ENCODE data around the gene JAKMIP1.

The JAKMIP1 gene

GRCh38 chr4:6065166-6065565 is 135.2 kb downstream of the JAKMIP1 start:
- no peak for DNase-seq (ENCODE audit: low spot score)

GRCh38 chr4:6064383-6064782 is 136.0 kb downstream of the JAKMIP1 start:
- DNase-seq (ENCODE audit: low spot score), result no peak

GRCh38 chr4:6063684-6064083 is 136.7 kb downstream of the JAKMIP1 start:
- no peak for DNase-seq (ENCODE audit: low spot score)

GRCh38 chr4:6062133-6062532 is 138.2 kb downstream of the JAKMIP1 start:
- DNase-seq (ENCODE audit: low spot score), result no peak

GRCh38 chr4:6059375-6059805 is 141.0 kb downstream of the JAKMIP1 start:
- DNase-seq (ENCODE audit: low spot score), result no peak

- DNase-seq (ENCODE audit: low spot score), result no peak
These were observed 141.6 kb downstream of the JAKMIP1 start for GRCh38 chr4:6058531-6059374.

GRCh38 chr4:6056976-6057766 is 143.2 kb downstream of the JAKMIP1 start:
- DNase-seq (ENCODE audit: low spot score), result no peak

GRCh38 chr4:6055436-6055835 is 144.9 kb downstream of the JAKMIP1 start:
- no peak for DNase-seq (ENCODE audit: low spot score)

- DNase-seq (ENCODE audit: low spot score), result no peak
These were observed 145.3 kb downstream of the JAKMIP1 start for GRCh38 chr4:6055030-6055429.

GRCh38 chr4:6054162-6054922 is 146.0 kb downstream of the JAKMIP1 start:
- DNase-seq (ENCODE audit: low spot score), result no peak

GRCh38 chr4:6052679-6053078 is 147.7 kb downstream of the JAKMIP1 start:
- peak; percentile 11 for DNase-seq (ENCODE audit: low spot score)

GRCh38 chr4:6050551-6050950 is 149.8 kb downstream of the JAKMIP1 start:
- DNase-seq (ENCODE audit: low spot score), result no peak

GRCh38 chr4:6049985-6050384 is 150.4 kb downstream of the JAKMIP1 start:
- DNase-seq (ENCODE audit: low spot score), result no peak

GRCh38 chr4:6049278-6049677 is 151.1 kb downstream of the JAKMIP1 start:
- DNase-seq (ENCODE audit: low spot score), result no peak

- DNase-seq (ENCODE audit: low spot score), result no peak
These were observed 151.8 kb downstream of the JAKMIP1 start for GRCh38 chr4:6048537-6048936.

GRCh38 chr4:6047130-6047673 is 153.1 kb downstream of the JAKMIP1 start:
- no peak for DNase-seq (ENCODE audit: low spot score)

GRCh38 chr4:6046526-6047129 is 153.7 kb downstream of the JAKMIP1 start:
- no peak for DNase-seq (ENCODE audit: low spot score)

- DNase-seq (ENCODE audit: low spot score), result no peak
These were observed 155.5 kb downstream of the JAKMIP1 start for GRCh38 chr4:6044805-6045204.

GRCh38 chr4:6044276-6044675 is 156.1 kb downstream of the JAKMIP1 start:
- DNase-seq (ENCODE audit: low spot score), result no peak

- no peak for DNase-seq (ENCODE audit: low spot score)
These were observed 156.5 kb downstream of the JAKMIP1 start for GRCh38 chr4:6043843-6044242.

- no peak for DNase-seq (ENCODE audit: low spot score)
These were observed 157.2 kb downstream of the JAKMIP1 start for GRCh38 chr4:6043188-6043587.

Measured in RKO (cell line).